HepG2 (cell line): ENCODE measurements around the gene BARX2. TPM values are rescaled to one million over a fixed set of nuclear protein-coding genes. Genes with fewer than 3 reads are reported as not detected.

Experiments used
- CCAR2 ChIP-seq: fragments of 200-400 bp; formaldehyde crosslinking; optimal IDR thresholded peaks from 2 replicates; pipeline ENCODE3; 2018; ENCODE audit warnings: low read depth, mild to moderate bottlenecking, low read length, moderate library complexity
- ELK4 ChIP-seq: sonication (generic); formaldehyde crosslinking; IDR thresholded peaks from 2 replicates; pipeline ENCODE4 v1.9.0; 2021; ENCODE audit warnings: missing genetic modification reagents, borderline replicate concordance
- FLYWCH1 ChIP-seq: sonication (generic); formaldehyde crosslinking; IDR thresholded peaks from 2 replicates; pipeline ENCODE4 v1.8.1; 2023; ENCODE audit warnings: mild to moderate bottlenecking, missing genetic modification reagents
- FOXA1 ChIP-seq, 2 experiments: fragments of 450-650 bp in 1 of 2; sonication (generic) in 1 of 2; formaldehyde crosslinking in 1 of 2; IDR thresholded peaks; 2 replicates each; pipeline versions ENCODE4 v1.4.0 to v1.6.1; 2016 to 2020; ENCODE audit warnings: missing genetic modification reagents in 1 of 2
- FOXP1 ChIP-seq, 2 experiments: fragments of 450-650 bp in 1 of 2; IDR thresholded peaks; 2 replicates each; pipeline ENCODE4 v1.6.1; 2017 to 2018; ENCODE audit warnings: antibody characterized with exemption in 1 of 2
- GTF3A ChIP-seq: sonication (generic); formaldehyde crosslinking; conservative IDR thresholded peaks from 2 replicates; pipeline ENCODE4 v1.4.0; 2020; ENCODE audit warnings: mild to moderate bottlenecking, missing genetic modification reagents
- PRPF4 ChIP-seq: fragments of 200-400 bp; formaldehyde crosslinking; IDR thresholded peaks from 2 replicates; pipeline ENCODE4 v1.6.1; 2016; ENCODE audit warnings: low read length, low read depth; ENCODE audit not compliant: poor library complexity, severe bottlenecking
- RFXAP ChIP-seq: sonication (generic); formaldehyde crosslinking; IDR thresholded peaks from 2 replicates; pipeline ENCODE4 v1.4.0; 2020; ENCODE audit warnings: missing genetic modification reagents, borderline replicate concordance
- RNF2 ChIP-seq: fragments of 450-650 bp; conservative IDR thresholded peaks from 2 replicates; pipeline ENCODE4 v1.6.1; 2016; ENCODE audit warnings: low read depth
- SCMH1 ChIP-seq: sonication (generic); formaldehyde crosslinking; IDR thresholded peaks from 2 replicates; pipeline ENCODE4 v1.9.0; 2021; ENCODE audit warnings: missing genetic modification reagents, mild to moderate bottlenecking, borderline replicate concordance
- YEATS4 ChIP-seq: sonication (generic); formaldehyde crosslinking; IDR thresholded peaks from 2 replicates; pipeline ENCODE4 v1.4.0; 2020; ENCODE audit warnings: missing genetic modification reagents, borderline replicate concordance
- ZBTB7B ChIP-seq: sonication (generic); formaldehyde crosslinking; IDR thresholded peaks from 2 replicates; pipeline ENCODE4 v1.4.0; 2020; ENCODE audit warnings: missing genetic modification reagents
- ZNF564 ChIP-seq: sonication (generic); formaldehyde crosslinking; IDR thresholded peaks from 2 replicates; pipeline ENCODE4 v1.8.1; 2023; ENCODE audit warnings: mild to moderate bottlenecking, missing genetic modification reagents
- ZNF616 ChIP-seq: sonication (generic); formaldehyde crosslinking; IDR thresholded peaks from 2 replicates; pipeline ENCODE4 v1.5.0; 2020; ENCODE audit warnings: low read depth, mild to moderate bottlenecking, missing genetic modification reagents
- ZNF652 ChIP-seq: IDR thresholded peaks from 2 replicates; pipeline ENCODE4 v1.6.1; 2016; ENCODE audit warnings: low read depth, borderline replicate concordance
- ZNF772 ChIP-seq: sonication (generic); formaldehyde crosslinking; IDR thresholded peaks from 2 replicates; pipeline ENCODE4 v1.5.0; 2020; ENCODE audit warnings: mild to moderate bottlenecking, missing genetic modification reagents
- ZNF792 ChIP-seq: IDR thresholded peaks from 2 replicates; pipeline ENCODE4 v1.6.1; 2016
- polyA plus RNA-seq, 8 experiments: library from polyadenylated mRNA; depleted of rRNA in 3 of 8; stranded (reverse) in 7 of 8; unstranded in 1 of 8; fragments of >200 nt; fragmentation: Illumina TruSeq in 4 of 8; extraction: Trizol in 4 of 8; gene quantifications; 2 replicates each; pipeline versions ENCODE4 v1.2.1 to v1.2.3, GENCODE V29; 2011 to 2016; ENCODE audit warnings: low read depth in 4 of 8, missing spikeins in 1 of 8, mixed read lengths in 1 of 8; ENCODE audit not compliant: insufficient read depth in 1 of 8
- total RNA-seq, 5 experiments: library from RNA; depleted of rRNA; stranded (reverse); fragments of >200 nt; fragmentation: Illumina TruSeq; extraction: Trizol; gene quantifications; 2 replicates each; pipeline ENCODE4 v1.2.3, GENCODE V29; 2016; ENCODE audit warnings: low read depth in 1 of 5
- TF ChIP-seq, protein P1 (sequence below): sonication (generic); formaldehyde crosslinking; IDR thresholded peaks from 2 replicates; pipeline ENCODE4 v1.4.0; 2020; ENCODE audit warnings: low read depth, missing genetic modification reagents
- TF ChIP-seq, protein P2 (sequence below): IDR thresholded peaks from 2 replicates; pipeline ENCODE4 v1.6.1; 2016; ENCODE audit warnings: control low read depth
- TF ChIP-seq, protein P3 (sequence below): sonication (generic); formaldehyde crosslinking; IDR thresholded peaks from 2 replicates; pipeline ENCODE4 v1.8.1; 2023; ENCODE audit warnings: mild to moderate bottlenecking, missing genetic modification reagents, borderline replicate concordance

Gene BARX2
- total and polyA plus RNA-seq, 2 of the 13 experiments (the other 11 are each of a cell fraction or from before 2014, with no cell fraction given) = not detected

GRCh38 chr11:129427376-129427775 lies 51.7 kb downstream of the BARX2 start (continued):
- TF ChIP-seq, protein P1, sequence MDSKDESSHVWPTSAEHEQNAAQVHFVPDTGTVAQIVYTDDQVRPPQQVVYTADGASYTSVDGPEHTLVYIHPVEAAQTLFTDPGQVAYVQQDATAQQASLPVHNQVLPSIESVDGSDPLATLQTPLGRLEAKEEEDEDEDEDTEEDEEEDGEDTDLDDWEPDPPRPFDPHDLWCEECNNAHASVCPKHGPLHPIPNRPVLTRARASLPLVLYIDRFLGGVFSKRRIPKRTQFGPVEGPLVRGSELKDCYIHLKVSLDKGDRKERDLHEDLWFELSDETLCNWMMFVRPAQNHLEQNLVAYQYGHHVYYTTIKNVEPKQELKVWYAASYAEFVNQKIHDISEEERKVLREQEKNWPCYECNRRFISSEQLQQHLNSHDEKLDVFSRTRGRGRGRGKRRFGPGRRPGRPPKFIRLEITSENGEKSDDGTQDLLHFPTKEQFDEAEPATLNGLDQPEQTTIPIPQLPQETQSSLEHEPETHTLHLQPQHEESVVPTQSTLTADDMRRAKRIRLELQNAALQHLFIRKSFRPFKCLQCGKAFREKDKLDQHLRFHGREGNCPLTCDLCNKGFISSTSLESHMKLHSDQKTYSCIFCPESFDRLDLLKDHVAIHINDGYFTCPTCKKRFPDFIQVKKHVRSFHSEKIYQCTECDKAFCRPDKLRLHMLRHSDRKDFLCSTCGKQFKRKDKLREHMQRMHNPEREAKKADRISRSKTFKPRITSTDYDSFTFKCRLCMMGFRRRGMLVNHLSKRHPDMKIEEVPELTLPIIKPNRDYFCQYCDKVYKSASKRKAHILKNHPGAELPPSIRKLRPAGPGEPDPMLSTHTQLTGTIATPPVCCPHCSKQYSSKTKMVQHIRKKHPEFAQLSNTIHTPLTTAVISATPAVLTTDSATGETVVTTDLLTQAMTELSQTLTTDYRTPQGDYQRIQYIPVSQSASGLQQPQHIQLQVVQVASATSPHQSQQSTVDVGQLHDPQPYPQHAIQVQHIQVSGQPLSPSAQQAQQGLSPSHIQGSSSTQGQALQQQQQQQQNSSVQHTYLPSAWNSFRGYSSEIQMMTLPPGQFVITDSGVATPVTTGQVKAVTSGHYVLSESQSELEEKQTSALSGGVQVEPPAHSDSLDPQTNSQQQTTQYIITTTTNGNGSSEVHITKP (CRISPR knock-in tag) = no peak
- TF ChIP-seq FLYWCH1 (CRISPR knock-in tag) = no peak
- no peak for TF ChIP-seq RFXAP (CRISPR knock-in tag)
- TF ChIP-seq ZBTB7B (CRISPR knock-in tag) = peak; percentile 28; the same call in 1 of the 2 replicates
- no peak for TF ChIP-seq ELK4
- TF ChIP-seq, protein P2, sequence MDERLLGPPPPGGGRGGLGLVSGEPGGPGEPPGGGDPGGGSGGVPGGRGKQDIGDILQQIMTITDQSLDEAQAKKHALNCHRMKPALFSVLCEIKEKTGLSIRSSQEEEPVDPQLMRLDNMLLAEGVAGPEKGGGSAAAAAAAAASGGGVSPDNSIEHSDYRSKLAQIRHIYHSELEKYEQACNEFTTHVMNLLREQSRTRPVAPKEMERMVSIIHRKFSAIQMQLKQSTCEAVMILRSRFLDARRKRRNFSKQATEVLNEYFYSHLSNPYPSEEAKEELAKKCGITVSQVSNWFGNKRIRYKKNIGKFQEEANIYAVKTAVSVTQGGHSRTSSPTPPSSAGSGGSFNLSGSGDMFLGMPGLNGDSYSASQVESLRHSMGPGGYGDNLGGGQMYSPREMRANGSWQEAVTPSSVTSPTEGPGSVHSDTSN = no peak
- TF ChIP-seq FOXA1 (IDR thresholded peaks at IDR 0.05) = no peak
- peak; percentile 51 for TF ChIP-seq FOXA1 (CRISPR knock-in tag; IDR thresholded peaks at IDR 0.05)
- TF ChIP-seq SCMH1 (CRISPR knock-in tag) = no peak
- TF ChIP-seq ZNF564 (CRISPR knock-in tag) = no peak
- TF ChIP-seq, protein P3, sequence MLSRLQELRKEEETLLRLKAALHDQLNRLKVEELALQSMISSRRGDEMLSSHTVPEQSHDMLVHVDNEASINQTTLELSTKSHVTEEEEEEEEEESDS (CRISPR knock-in tag) = no peak
- no peak for TF ChIP-seq ZNF772
- TF ChIP-seq ZNF792 (CRISPR knock-in tag) = no peak
- no peak for TF ChIP-seq ZNF616 (CRISPR knock-in tag)
- no peak for TF ChIP-seq CCAR2
- 0 out of 2 replicates have a peak, but pooled peaks have one; percentile 23 for TF ChIP-seq YEATS4 (CRISPR knock-in tag)
- TF ChIP-seq FOXP1 (IDR thresholded peaks at IDR 0.05) = no peak
- peak; percentile 62; the same call in 1 of the 2 replicates for TF ChIP-seq FOXP1 (CRISPR knock-in tag; IDR thresholded peaks at IDR 0.05)
- no peak for TF ChIP-seq PRPF4
- TF ChIP-seq RNF2 = no peak
- no peak for TF ChIP-seq GTF3A (CRISPR knock-in tag)
- TF ChIP-seq ZNF652 (CRISPR knock-in tag) = no peak
